SK-N-MC (cell line): ENCODE measurements around the gene SIAH3.

ENCODE experiments used
- DNase-seq: peaks from one replicate; pipeline ENCODE4 v3.0.0-alpha.2; 2011; ENCODE audit warnings: low read depth, low spot score
- H3K27ac ChIP-seq: fragments of 200-600 bp; sonication (generic); 2 replicates; pipeline ENCODE4 v1.5.1; 2016; ENCODE audit warnings: mixed run types
- H3K36me3 ChIP-seq: fragments of 200-600 bp; sonication (generic); 2 replicates; pipeline ENCODE4 v1.6.1; 2017; ENCODE audit warnings: antibody characterized with exemption, low read length, mixed read lengths; ENCODE audit not compliant: insufficient read depth
- H3K4me3 ChIP-seq: fragments of 200-600 bp; sonication (generic); 2 replicates; pipeline ENCODE4 v1.5.1; 2016
- H3K9ac ChIP-seq: fragments of 200-600 bp; sonication (generic); 2 replicates; pipeline ENCODE4 v1.8.0; 2017; ENCODE audit warnings: mixed run types, mixed read lengths; ENCODE audit not compliant: insufficient read length
- H3K9me3 ChIP-seq: fragments of 200-600 bp; sonication (generic); 2 replicates; pipeline ENCODE4 v1.6.1; 2017; ENCODE audit warnings: low read depth, mild to moderate bottlenecking, antibody characterized with exemption, low read length, moderate library complexity, mixed read lengths
- EZH2 ChIP-seq: fragments of 200-600 bp; sonication (generic); IDR thresholded peaks from one replicate; pipeline ENCODE4 v1.6.1; 2017; ENCODE audit warnings: antibody characterized with exemption
- FOXP2 ChIP-seq: optimal IDR thresholded peaks from 2 replicates; pipeline ENCODE3; 2011; ENCODE audit warnings: mild to moderate bottlenecking, moderate library complexity; ENCODE audit not compliant: insufficient read depth; ENCODE audit errors: extremely low read length, control extremely low read depth
- POLR2AphosphoS5 ChIP-seq: IDR thresholded peaks from 2 replicates; pipeline ENCODE4 v1.6.1; 2012; ENCODE audit warnings: mild to moderate bottlenecking, low read depth, low read length, borderline replicate concordance

The SIAH3 gene

GRCh38 chr13:45851956-45852355, 403 bp upstream of the SIAH3 start:
- TF ChIP-seq FOXP2 (no peak), EZH2 (no peak), POLR2AphosphoS5 (no peak)
- DNase-seq = no peak
- H3K9me3 ChIP-seq = no peaks in the 10 kb centered on the region
- H3K4me3 ChIP-seq = peak overlapping the region; percentile 90
- no peaks in the 10 kb centered on the region for H3K36me3 ChIP-seq
- H3K9ac ChIP-seq = no peak overlapping the region
- no peak overlapping the region for H3K27ac ChIP-seq

- Histone ChIP-seq H3K36me3 (no peaks in the 10 kb centered on the region), H3K9ac (no peak overlapping the region), H3K27ac (no peak overlapping the region), H3K9me3 (no peaks in the 10 kb centered on the region), H3K4me3 (peak overlapping the region; percentile 90)
- no peak for TF ChIP-seq POLR2AphosphoS5
- no peak for TF ChIP-seq EZH2
- no peak for TF ChIP-seq FOXP2
- DNase-seq = no peak
These were observed 1.4 kb downstream of the SIAH3 start for GRCh38 chr13:45850027-45850613.

DNA sequence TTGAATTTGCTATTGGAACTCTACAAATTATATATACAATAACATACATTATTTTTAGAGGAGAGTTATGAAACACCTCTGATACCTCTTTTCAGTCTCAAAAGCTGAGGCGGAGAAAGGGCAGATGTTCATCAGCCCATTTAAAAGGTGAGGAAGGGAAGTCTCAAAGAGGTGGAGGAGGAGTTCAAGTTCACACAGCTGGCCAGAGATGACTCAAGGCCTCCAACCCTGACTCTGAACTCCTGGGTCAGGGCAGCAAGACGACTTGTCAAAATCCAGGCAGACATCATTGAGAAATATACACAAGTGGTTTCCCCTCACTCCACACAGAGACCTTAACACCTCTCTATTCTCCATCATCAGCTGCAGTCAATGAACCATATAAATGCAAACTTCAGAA, 2.1 kb downstream of the SIAH3 start:
- Histone ChIP-seq H3K4me3 (no peak overlapping the region; the same call in 1 of the 2 replicates), H3K36me3 (no peaks in the 10 kb centered on the region), H3K9ac (no peak overlapping the region), H3K27ac (no peak overlapping the region), H3K9me3 (no peaks in the 10 kb centered on the region)
- DNase-seq = no peak
- no peak for TF ChIP-seq POLR2AphosphoS5
- TF ChIP-seq EZH2 = no peak
- no peak for TF ChIP-seq FOXP2

GRCh38 chr13:45847554-45848224, 3.9 kb downstream of the SIAH3 start:
- TF ChIP-seq POLR2AphosphoS5 (no peak), EZH2 (no peak), FOXP2 (no peak)
- Histone ChIP-seq H3K9me3 (no peaks in the 10 kb centered on the region), H3K4me3 (no peak overlapping the region), H3K36me3 (no peaks in the 10 kb centered on the region), H3K9ac (no peak overlapping the region), H3K27ac (no peak overlapping the region)
- DNase-seq = no peak

GRCh38 chr13:45846681-45847080, 4.9 kb downstream of the SIAH3 start:
- H3K9ac ChIP-seq = no peak overlapping the region
- no peaks in the 10 kb centered on the region for H3K9me3 ChIP-seq
- TF ChIP-seq POLR2AphosphoS5 (no peak), FOXP2 (no peak), EZH2 (no peak)
- H3K27ac ChIP-seq = no peak overlapping the region
- H3K36me3 ChIP-seq = no peaks in the 10 kb centered on the region
- no peak overlapping the region for H3K4me3 ChIP-seq
- no peak for DNase-seq

DNA sequence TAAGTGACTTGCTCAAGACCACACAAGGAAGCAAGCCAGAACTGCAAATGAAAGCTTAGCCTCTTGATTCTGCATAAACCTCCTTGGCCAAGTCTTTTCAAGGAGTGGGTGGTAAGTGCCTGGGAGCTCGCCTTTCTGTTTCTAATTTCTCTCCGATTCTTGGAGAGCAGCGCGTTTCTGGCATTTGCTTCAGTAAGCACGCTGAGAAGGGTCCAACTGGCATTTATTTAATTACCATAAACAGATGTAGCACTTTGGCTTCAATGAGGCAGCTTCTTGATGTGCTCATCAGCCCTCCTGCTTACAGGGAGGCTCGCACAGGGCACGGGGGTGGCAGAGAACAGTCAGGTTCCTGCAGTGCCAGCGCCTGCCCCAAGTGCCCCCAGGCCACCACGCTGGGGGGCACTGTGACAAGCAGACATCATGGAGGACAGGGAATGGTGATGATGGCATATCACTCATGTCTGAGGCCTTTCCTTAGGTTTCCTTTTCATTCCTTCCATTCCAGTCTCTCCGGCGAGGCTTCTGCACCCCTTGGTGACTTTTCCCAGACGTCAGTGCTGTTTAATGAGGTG, 13.3 kb downstream of the SIAH3 start:
- peak; percentile 35 for DNase-seq
- Histone ChIP-seq H3K36me3 (no peaks in the 10 kb centered on the region), H3K4me3 (peak overlapping the region; percentile 59), H3K9me3 (no peaks in the 10 kb centered on the region), H3K27ac (peak overlapping the region; percentile 32; the same call in 1 of the 2 replicates), H3K9ac (no peak overlapping the region)
- TF ChIP-seq POLR2AphosphoS5 = no peak
- peak; percentile 96 for TF ChIP-seq FOXP2

- Histone ChIP-seq H3K9me3 (no peaks in the 10 kb centered on the region), H3K4me3 (peak overlapping the region; percentile 59), H3K36me3 (no peaks in the 10 kb centered on the region), H3K9ac (no peak overlapping the region), H3K27ac (0 out of 2 replicates have a peak overlapping the region, but pooled peaks have one; percentile 54)
- TF ChIP-seq EZH2 = no peak
- no peak for TF ChIP-seq POLR2AphosphoS5
- TF ChIP-seq FOXP2 = no peak
- no peak for DNase-seq
These were observed 14.4 kb downstream of the SIAH3 start for GRCh38 chr13:45837111-45837510.

DNA sequence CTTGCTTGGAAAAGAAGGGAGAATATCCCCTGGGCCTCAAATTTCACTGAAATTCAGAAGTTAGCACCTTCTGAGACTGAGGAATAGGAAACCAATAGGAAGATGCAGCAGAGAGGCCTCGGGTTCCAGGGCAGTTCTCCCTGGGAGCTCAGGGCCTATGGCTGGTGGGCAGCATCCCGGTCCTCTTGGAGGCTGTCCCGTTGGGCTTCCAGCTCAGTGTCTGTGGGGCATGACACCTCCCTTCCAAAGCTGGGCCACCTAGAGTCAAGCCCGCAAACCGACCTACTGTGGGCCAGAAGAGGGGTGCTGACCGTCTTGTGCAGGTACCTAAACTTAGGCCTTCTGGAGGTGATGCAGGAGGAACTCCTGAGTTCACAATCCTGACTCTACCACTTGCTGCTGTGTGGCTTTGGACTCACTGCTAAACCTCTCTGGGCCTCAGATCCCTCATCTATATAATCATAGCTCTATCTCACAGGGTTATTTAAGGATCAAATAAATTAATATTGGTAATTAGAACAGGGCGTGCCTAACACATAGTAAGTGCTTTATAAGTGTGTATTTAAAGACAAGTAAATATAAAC, 17.1 kb downstream of the SIAH3 start:
- H3K9me3 ChIP-seq = no peaks in the 10 kb centered on the region
- DNase-seq = no peak
- no peak overlapping the region for H3K9ac ChIP-seq

More for the DNA sequence above, 17.1 kb downstream of the SIAH3 start:
- Histone ChIP-seq H3K4me3 (no peak overlapping the region), H3K27ac (peak overlapping the region; percentile 58), H3K36me3 (no peaks in the 10 kb centered on the region)
- TF ChIP-seq POLR2AphosphoS5 (no peak), FOXP2 (no peak), EZH2 (no peak)
